Neural crest cell (in vitro differentiated cells): Measurements from ENCODE around the gene BRD3OS. TPM values are rescaled to one million over a fixed set of nuclear protein-coding genes. Genes with fewer than 3 reads are reported as not detected.
A peak's percentile ranks its signal among the peaks of the same experiment; 100 is the strongest.

Experiments used
- DNase-seq: peaks from one replicate; pipeline ENCODE4 v3.0.0; 2021; ENCODE audit warnings: low read depth, mixed read lengths, low spot score
- H3K27ac Mint-ChIP-seq: one replicate; pipeline ENCODE4 v1.8.0; 2021; ENCODE audit warnings: mild to moderate bottlenecking, mixed read lengths; ENCODE audit not compliant: unreplicated experiment
- H3K27me3 Mint-ChIP-seq: 2 replicates; pipeline ENCODE4 v1.8.0; 2021; ENCODE audit warnings: low read depth, mild to moderate bottlenecking, mixed read lengths
- H3K36me3 Mint-ChIP-seq: 2 replicates; pipeline ENCODE4 v1.8.0; 2021; ENCODE audit warnings: low read depth, mild to moderate bottlenecking, mixed read lengths
- H3K4me1 Mint-ChIP-seq: 2 replicates; pipeline ENCODE4 v1.8.0; 2021; ENCODE audit warnings: mixed read lengths
- H3K4me3 Mint-ChIP-seq: one replicate; pipeline ENCODE4 v1.8.0; 2021; ENCODE audit warnings: mild to moderate bottlenecking, mixed read lengths
- H3K9me3 Mint-ChIP-seq: 2 replicates; pipeline ENCODE4 v1.8.0; 2021; ENCODE audit warnings: mixed read lengths
- CTCF ChIP-seq: fragments of 200-600 bp; sonication (generic); conservative IDR thresholded peaks from 2 replicates; pipeline ENCODE4 v1.5.0; 2021; ENCODE audit warnings: antibody characterized with exemption, mild to moderate bottlenecking
- long read RNA-seq: library from polyadenylated mRNA; unstranded; transcript quantifications from one replicate; pipeline ENCODE4 v2.0.0, GENCODE V29; 2020
- total RNA-seq: library from RNA; stranded (reverse); gene quantifications from 2 replicates; pipeline ENCODE4 v1.2.1, GENCODE V29; 2021

BRD3OS gene
- total RNA-seq: 25.9 and 30.7 TPM in 2 replicates
- long read RNA-seq, full-length matches to known transcripts: 12 of 33 reads
- long read RNA-seq, partial matches to known transcripts: 4 of 33 reads
- long read RNA-seq, other reads (novel, unspliced or antisense): 17 of 33 reads

DNA sequence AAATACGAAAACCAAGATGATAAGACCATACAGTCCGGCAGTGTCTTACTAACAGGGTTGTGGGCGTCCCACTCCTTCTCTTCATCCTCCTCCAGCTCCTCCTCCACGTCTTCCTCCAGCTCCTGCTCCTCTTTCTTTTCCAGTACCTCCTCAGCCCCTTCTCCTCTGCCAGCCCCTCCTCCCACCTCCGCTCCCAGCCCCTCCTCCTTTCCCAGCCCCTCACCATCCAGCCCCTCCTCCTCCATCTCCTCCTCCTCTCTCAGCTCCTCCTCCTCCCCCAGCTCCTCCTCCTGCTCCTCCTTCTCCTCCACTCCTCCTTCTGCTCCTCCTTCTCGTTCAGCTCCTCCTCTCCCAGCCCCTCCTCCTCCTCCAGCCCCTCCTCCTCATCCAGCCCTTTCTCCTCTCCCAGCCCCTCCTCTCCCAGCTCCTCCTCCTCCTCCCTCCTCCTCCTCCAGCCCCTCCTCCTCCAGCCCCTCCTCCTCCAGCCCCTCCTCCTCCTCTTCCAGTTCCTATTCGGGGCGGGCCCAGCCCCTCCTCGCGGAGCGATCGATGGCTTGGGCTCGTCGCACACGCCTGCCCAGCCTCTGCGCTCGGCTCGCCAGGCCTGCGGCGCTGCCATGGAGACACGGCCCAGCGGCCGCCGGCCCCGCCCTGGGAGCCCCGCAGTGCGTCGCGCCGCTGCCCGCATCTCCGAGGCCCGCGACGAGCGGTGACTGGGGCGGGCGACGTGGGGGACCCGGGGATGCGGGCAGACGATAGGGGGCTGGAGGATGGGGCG lies at the start of gene BRD3OS:
TSS of gene BRD3OS (plus strand) at position 654 of the 778 bp plus-strand sequence. CDS start 1,267 bp downstream, outside the sequence.
- peak; percentile 89 for DNase-seq
- Mint-ChIP-seq H3K4me1 (peaks cover 23% of the 10 kb centered on the region), H3K27ac (no peak within 1 kb of the TSS), H3K36me3 (peaks cover 2% of the 10 kb centered on the region), H3K9me3 (no peaks in the 10 kb centered on the region), H3K27me3 (no peaks in the 10 kb centered on the region), H3K4me3 (peak within 1 kb of the TSS; percentile 80)
- no peak for TF ChIP-seq CTCF

DNA sequence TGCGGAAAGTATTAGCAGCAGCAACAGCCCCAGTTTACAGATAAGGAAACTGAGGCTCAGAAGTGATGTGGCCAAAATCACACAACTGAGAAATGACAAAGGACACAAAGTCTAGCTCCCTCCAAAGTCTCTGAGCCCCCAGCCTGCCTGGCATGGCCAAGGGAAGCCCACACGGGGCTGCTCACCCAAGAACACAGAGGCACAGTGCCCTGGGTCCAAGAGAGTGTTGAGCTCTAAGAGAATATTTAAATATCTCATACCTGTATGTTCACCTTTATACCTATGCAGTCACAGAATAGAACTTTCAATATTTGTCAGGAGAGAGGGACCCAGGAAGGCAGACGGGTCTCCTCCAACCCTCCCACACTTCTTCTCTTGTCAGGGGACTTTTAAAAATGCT lies 49.8 kb upstream of the BRD3OS start:
- no peaks in the 10 kb centered on the region for H3K9me3 Mint-ChIP-seq
- no peaks in the 10 kb centered on the region for H3K27me3 Mint-ChIP-seq
- no peak overlapping the region for H3K4me3 Mint-ChIP-seq
- no peak overlapping the region for H3K27ac Mint-ChIP-seq
- TF ChIP-seq CTCF: no peak
- H3K4me1 Mint-ChIP-seq: peaks cover 48% of the 10 kb centered on the region
- H3K36me3 Mint-ChIP-seq: no peaks in the 10 kb centered on the region
- no peak for DNase-seq

DNA sequence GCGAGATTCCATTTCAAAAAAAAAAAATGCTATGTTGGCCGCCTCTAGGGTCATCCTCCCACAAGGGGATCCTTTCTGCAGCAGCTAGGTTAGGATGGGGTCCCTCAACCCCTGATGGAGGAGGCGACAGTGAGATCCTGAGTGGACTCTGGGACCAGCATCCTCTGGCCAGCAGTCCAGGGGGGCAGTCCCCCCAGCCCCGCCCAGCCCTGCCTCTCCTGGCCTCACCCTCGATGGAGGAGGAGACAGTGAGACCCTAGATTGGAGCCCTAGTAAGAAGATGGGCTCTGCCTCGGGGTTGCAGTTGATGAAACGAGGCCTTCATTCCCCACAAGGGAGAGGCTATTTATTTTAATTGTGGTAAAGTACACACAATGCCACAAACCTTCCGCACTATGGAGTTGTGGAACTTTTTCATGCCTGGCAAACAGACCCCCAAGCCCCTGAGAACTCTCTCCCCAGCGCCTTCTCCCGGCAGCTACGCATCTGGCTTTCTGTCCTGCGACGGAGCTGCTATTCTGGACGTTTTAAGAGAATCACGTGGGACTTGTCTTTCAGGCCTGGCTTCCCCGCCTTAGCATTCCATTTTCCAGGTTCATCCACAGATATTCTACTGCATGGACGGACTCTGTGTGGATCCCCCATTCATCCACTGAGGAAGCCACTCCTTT lies 49.0 kb upstream of the BRD3OS start:
- H3K4me1 Mint-ChIP-seq: peaks cover 47% of the 10 kb centered on the region
- no peaks in the 10 kb centered on the region for H3K36me3 Mint-ChIP-seq
- no peaks in the 10 kb centered on the region for H3K9me3 Mint-ChIP-seq
- H3K27ac Mint-ChIP-seq: no peak overlapping the region
- no peak for DNase-seq
- no peaks in the 10 kb centered on the region for H3K27me3 Mint-ChIP-seq
- H3K4me3 Mint-ChIP-seq: no peak overlapping the region
- TF ChIP-seq CTCF: no peak

DNA sequence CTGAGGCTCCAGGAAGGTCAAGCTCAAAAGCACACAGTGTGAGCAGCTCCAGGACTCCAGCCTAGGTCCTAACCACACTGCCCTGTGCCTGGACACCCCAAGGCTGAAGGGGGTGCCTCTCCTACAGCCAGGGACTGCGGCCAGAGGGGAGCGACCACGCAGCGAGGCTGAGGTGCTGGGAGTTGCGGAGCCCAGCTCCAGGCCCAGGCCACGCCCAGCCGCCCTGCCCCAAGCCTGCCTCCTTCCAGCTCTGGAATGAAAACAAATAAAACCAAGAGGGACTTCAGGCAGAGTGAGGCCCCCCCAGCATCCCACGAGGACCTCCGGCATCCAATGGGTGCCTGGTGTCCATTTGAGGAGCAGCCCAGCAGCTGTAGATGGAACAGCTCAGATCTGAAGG lies 48.4 kb upstream of the BRD3OS start:
- Mint-ChIP-seq H3K36me3 (no peaks in the 10 kb centered on the region), H3K4me1 (peaks cover 50% of the 10 kb centered on the region), H3K4me3 (no peak overlapping the region), H3K27ac (no peak overlapping the region), H3K27me3 (no peaks in the 10 kb centered on the region), H3K9me3 (no peaks in the 10 kb centered on the region)
- TF ChIP-seq CTCF: no peak
- DNase-seq: no peak

DNA sequence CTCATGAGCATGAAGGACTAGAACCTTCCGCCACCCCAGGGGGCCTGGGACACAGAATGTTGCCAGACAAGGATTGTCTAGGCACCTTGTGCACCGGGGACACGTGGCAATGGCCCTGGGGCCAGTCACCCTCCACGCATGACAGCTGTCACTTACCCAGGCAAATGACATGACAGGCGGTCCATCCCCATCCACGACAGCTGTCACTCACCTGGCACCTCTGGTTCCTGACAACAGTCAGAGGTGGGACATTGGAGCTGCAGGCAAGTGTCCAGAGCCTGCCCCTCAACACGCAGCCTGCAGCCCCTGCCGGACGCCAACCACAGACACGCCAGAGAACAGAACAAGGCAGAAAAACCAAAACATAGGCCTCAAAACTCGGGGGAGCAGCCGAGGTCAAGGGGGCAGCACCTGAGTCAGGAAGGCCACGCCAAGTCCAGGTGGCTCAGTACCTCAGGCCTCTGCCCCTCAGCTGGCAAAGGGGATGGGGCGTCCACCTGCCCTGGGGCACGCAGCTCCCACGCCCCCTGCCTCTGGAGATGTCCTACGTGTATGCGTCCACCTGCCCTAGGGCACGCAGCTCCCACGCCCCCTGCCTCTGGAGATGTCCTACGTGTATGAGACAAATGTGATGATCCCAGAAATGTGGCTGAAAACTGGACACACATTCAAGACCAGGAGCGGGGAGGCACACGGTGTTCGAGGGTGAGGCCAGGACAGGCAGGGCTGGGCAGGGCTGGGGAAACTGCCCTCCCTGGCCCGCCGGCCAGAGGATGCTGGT lies 47.7 kb upstream of the BRD3OS start:
- Mint-ChIP-seq H3K4me1 (peaks cover 46% of the 10 kb centered on the region), H3K4me3 (no peak overlapping the region), H3K27me3 (no peaks in the 10 kb centered on the region), H3K27ac (no peak overlapping the region), H3K9me3 (no peaks in the 10 kb centered on the region), H3K36me3 (no peaks in the 10 kb centered on the region)
- no peak for DNase-seq
- TF ChIP-seq CTCF: no peak
